ENCODE data around the gene RECQL5.

DNA sequence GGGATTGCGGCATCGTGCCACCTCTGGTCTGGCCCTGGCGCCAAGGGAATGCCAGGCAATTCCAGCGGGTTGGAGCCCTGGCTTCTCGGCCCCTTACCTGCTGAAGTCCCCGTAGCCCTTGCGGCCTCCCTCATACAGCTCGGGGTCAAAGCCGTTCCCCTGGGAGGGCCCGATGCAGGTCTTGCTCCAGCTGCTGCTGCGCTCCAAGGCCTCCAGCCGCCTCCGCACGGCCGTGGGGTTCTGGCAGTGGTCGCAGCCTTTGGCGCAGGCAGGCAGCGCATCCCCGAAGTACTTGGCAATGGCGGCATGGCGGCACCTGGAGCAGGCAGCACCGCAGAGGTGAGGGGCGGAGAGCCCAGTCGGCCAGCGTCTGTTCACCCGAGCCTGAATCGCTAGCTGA is 35.6 kb downstream of the RECQL5 start:
- TF ChIP-seq POLR2A (IDR thresholded peaks at IDR 0.05; ENCODE audit: low read depth) (no peak), POLR2AphosphoS5 (IDR thresholded peaks at IDR 0.05) (no peak)
- TF ChIP-seq, protein P1, sequence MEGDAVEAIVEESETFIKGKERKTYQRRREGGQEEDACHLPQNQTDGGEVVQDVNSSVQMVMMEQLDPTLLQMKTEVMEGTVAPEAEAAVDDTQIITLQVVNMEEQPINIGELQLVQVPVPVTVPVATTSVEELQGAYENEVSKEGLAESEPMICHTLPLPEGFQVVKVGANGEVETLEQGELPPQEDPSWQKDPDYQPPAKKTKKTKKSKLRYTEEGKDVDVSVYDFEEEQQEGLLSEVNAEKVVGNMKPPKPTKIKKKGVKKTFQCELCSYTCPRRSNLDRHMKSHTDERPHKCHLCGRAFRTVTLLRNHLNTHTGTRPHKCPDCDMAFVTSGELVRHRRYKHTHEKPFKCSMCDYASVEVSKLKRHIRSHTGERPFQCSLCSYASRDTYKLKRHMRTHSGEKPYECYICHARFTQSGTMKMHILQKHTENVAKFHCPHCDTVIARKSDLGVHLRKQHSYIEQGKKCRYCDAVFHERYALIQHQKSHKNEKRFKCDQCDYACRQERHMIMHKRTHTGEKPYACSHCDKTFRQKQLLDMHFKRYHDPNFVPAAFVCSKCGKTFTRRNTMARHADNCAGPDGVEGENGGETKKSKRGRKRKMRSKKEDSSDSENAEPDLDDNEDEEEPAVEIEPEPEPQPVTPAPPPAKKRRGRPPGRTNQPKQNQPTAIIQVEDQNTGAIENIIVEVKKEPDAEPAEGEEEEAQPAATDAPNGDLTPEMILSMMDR (IDR thresholded peaks at IDR 0.05), result no peak

Data from esophagus muscularis mucosa (tissue), 3 donors.